SK-N-MC (cell line): ENCODE measurements around the gene OTOS.

Source experiments
- EZH2 ChIP-seq: fragments of 200-600 bp; sonication (generic); IDR thresholded peaks from one replicate; pipeline ENCODE4 v1.6.1; 2017; ENCODE audit warnings: antibody characterized with exemption
- POLR2AphosphoS5 ChIP-seq: IDR thresholded peaks from 2 replicates; pipeline ENCODE4 v1.6.1; 2012; ENCODE audit warnings: mild to moderate bottlenecking, low read depth, low read length, borderline replicate concordance

DNA sequence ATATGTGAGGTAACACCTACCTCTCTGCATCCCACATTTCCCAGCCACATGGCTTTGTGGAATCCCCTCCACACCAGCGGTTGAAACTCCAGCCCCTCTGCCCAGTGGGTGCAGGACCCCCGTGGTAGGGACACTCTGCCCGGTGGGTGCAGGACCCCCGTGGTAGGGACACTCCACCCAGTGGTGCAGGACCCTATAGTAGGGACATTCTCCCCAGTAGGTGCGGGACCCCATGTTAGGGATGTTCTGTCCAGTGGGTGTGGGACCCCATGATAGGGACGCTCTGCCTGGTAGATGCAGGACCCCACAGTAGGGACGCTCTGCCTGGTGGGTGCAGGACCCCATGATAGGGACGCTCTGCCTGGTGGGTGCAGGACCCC, 15.8 kb downstream of the OTOS start:
- TF ChIP-seq EZH2 (no peak), POLR2AphosphoS5 (no peak)
